GM11168 (cell line): ENCODE data around the gene CYP1B1.

Experiments
- in situ Hi-C: fragments of 300-500 bp; cut with MboI; formaldehyde crosslinking; loops from one replicate; pipeline ENCODE4 v1.12.0; 2022; ENCODE audit warnings: low sequenced_read_pairs; ENCODE audit not compliant: unreplicated experiment

CYP1B1 gene

DNA sequence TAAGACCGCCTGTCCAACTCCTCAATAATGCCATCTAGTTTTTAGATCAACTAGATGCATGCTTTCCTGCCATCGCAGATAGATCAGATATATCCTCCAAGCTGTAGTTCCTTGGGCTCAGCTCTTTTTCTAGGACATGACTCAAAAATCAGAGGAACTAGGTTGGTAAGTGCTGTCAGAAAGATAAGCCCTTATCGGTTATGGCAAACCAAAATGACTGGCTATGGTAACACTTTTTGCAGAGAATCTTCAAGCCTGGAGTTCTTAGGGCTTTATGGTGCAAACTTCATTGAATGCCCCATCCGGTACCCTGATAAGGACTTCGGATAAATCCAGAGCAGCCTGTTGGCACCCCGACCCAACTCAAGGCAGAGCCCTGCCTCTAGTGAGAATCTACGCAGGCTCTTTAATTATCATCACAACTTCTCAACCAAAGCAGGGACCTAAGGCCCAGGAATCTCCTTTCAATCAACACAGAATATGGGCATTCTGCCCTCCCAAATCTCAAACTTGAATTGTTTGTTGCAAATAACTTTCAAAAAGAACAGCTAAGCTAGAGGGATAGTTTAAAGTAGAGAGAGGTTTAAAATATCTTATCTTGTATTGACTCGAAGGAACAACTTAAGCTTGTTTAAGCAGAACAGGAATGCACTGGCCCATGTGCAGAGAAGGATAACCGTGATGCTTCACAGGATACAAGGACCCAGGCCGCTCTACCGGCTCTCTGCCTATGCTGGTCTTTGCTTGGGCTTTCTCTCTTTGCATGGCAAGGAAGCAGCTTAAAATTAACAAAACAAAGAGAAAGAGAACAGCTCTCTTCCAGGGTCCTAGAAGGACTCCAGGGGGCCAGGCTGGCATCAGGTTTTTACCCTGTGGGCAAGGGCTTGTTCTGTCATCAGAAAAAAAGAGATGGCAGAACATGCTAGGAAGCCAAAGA, 3.4 kb upstream of the CYP1B1 start:
- in situ Hi-C loops: no loop called here

DNA sequence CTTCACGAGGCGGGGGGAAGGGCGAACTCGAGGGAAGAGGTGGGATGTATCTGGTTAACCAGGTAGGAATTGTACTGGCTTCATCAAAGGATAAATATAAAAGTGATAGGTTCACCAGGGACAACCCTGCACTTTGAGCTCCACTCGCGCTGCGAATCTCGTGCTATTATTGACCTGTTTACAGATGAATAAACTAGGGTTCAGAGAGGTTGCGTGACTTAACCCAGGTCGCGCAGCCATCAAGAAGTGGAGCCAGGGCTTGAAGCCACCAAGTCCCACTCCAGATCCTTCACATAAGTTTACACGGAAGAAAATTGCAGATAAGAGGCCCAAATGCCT, 1.4 kb upstream of the CYP1B1 start:
- in situ Hi-C loops: no loop called here

DNA sequence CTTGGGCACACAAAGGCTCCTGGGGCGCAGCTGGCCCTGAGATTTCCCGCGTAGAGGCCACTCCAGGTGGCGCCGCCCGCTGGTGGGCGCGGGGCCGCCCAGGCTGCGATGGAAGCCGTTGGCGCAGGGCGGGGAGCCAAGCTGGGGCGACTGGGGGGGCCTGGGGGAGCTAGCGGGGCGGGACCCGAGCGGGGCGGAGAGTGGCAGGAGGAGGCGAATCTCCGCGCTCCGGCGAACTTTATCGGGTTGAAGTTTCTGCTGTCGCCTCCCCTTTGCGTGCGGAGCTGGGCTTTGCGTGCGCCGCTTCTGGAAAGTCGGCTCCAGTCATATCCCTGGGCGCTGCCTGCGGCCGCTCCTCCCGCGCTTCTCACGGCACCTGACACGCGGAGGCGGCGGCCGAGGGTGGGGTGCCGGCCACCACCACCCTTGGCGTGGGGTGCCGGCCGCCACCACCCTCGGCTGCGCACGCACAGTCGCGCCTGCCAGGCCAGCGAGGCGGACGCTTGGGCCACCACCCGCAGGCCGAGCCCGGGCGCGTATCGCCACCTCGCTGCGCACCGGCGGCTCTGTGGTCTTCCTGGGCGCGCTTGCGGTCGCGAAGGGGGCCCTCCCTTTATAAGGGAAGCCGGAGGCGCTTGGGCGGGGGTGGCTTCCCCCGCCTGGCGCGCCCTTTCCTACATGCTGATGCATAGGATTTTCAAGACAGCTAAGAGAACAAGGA, 919 bp upstream of the CYP1B1 start:
- in situ Hi-C loops: no loop called here

DNA sequence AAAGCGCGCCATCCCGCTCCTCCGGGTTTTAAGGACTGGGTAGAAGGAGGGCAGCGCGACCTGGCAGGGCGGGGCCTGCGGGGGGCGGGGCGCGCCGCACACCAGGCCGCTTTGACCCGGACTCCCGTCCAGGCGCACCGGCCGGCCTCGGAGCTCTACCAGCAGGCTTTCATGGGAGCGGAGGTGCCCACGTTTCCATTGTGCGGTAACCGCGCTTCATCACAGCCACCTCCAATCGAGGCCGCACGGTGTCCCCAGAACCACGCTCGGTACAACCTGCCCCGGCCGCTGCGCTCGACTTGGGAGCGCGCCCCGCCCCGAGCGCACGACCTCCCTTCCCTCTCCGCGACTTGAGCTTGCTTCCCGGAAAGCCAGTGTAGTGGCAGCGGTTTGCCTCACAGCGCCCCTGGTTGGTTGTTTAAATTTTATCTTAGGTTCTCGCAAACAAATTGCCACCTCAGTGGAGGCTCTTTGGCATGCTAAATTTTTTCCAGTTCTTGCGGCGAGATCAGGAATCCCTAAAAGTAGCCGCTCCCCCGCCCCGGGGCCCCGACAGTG, 280 bp upstream of the CYP1B1 start:
- in situ Hi-C loops: no loop called here

DNA sequence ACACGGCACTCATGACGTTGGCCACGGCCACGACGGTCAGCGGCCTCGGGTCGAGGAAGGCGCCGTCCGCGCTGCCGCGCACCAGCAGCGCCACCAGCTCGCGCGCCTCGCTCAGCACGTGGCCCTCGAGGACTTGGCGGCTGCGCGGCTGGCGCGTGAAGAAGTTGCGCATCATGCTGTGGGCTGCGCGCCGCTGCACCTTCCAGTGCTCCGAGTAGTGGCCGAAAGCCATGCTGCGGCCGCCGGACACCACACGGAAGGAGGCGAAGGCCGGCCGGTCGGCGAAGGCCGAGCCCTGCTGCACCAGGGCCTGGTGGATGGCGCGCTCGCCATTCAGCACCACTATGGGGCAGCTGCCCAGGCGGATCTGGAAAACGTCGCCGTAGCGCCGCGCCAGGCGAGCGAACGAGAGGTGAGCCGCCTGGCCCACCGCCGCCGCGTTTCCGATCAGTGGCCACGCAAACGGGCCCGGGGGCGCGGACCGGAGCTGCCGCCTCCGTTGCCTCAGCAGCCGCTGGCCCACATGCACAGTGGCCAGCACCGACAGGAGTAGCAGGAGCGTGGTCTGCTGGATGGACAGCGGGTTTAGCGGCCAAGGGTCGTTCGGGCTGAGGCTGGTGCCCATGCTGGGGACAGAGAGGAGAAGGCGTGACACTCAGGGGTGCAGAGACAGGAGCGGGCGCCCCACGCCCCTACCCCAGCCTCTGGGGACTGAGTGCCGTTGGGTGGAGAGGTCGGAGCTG, 1.0 kb downstream of the CYP1B1 start:
- in situ Hi-C loops: no loop called here

DNA sequence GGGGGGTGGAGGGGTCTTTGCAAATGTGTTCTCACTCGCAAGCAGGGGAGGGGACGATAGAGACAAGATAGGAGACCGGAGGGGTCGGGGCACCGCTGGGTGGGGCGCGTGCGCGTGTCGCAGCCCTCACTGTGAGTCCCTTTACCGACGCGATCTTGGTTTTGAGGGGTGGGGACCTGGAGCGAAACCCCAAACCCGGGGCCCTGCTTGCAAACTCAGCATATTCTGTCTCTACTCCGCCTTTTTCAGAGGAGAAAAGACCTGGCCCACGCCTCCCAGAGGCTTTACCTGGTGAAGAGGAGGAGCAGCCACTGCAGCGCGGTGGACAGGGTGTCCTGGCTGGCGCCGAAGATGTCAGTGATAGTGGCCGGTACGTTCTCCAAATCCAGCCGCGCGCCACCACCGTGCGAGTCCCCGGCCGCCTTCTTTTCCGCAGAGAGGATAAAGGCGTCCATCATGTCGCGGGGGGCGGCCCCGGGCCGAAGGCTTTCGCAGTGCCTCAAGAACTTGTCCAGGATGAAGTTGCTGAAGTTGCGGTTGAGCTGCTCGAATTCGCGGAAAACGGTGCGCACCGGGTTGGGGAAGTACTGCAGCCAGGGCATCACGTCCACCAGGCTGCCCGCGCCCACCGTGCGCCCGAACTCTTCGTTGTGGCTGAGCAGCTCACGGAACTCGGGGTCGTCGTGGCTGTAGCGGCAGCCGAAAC, 1.7 kb downstream of the CYP1B1 start:
- in situ Hi-C loops: no loop called here

DNA sequence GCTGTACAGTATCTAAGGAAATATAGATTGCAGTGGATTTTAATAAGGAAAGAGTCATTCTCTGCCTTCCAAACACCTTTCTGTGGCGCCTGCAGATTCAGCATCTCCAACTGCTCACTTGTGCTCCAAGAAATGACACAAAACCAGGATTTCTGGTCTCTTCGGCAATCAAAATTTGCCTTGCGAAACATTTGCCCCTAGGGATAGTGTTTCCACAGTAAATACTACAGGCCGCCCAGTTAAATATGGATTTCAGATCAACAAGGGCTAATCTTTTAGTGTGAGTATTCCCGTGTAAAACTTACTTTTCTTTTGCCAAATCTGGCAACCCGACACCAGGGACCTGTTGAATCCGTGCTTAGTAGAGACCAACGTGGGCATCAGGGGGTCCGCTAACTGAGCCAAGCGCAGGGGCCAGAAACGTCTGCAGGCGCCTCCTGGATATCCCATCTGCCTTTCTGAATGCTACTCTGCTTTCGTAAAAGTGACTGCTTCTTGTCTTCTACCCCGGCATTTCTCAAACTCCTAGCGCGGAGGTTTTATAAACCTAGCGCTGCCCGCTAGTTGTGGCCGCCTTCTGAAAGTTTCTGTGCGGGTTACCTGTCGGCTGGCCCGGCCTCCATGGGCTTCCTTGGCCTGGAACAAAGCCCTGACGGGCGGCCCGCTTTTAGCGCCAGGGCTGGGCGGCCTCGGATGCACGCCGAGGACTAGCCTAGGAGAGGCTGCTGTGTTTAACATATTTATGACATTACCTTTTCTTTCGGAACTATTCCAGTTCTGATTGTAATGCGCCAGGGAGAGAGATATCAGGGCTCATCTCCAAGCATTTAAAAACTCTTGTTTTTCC, 2.5 kb downstream of the CYP1B1 start:
- in situ Hi-C loops: no loop called here

DNA sequence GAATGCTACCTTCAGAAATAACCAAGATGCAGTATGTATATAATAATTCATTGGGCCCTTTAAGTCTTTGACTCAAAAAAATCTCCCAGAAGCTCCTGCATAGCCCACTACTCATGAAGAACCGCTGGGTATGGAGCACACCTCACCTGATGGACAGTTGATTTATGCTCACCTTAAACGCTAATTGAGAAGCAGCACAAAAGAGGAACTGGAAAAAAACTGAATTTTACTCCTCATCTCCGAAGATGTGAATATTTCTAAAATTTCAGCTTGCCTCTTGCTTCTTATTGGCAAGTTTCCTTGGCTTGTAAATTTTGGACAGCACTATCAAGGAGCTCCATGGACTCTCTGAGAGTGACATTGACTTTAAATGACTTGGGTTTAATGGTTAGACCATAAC, 5.5 kb downstream of the CYP1B1 start:
- in situ Hi-C loops: no loop called here

DNA sequence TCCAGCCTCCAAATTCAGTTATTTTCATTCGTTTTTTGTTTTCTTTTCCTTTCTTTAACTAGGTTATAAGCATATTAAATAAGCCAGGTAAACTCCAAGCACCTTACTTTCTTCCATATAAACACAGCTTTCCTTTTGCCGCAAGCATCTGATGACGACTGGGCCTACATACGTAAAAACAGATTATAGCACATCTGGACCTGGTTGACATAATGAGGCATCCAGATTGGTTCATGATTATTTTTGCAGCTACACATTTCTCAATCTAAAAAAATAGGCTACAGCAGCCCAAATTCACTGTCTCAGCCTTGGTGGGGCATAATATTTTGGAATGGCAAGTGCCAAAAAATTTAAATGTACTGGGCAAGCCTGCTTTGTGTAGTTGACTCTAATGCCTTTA, 7.7 kb downstream of the CYP1B1 start:
- in situ Hi-C loops: no loop called here

DNA sequence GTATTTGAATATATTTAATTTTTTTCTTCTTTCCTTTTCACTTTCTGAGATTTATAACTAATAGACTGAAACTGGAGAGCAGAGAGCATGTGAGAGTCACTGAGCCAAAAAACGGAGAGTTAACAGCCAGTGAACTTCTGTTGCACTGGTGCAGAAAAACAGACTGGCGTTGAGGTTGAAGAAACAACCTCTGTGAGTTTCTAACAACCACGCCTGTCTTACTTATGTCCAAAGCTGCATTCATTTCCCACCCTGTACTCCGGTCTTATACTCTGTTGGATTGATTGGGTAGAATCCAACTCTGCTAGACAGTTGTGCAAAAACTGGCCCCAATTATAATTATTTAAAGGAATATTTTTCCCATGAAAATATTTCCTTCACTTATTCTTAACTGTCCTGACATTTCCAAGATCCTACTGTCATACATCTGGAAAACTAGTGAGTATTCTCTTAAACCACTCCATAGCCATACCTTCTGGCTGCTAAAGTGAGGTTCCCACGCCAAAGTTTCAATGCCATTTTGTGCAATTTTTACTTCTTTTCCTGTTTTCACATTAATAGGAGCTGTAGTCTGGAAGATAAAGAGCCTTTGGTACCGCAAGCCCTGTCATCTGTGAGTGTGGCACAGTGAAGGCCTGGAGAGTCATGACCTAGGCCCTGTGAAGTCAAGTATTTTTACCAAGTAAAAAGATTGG, 9.4 kb downstream of the CYP1B1 start:
- in situ Hi-C loops: no loop called here

DNA sequence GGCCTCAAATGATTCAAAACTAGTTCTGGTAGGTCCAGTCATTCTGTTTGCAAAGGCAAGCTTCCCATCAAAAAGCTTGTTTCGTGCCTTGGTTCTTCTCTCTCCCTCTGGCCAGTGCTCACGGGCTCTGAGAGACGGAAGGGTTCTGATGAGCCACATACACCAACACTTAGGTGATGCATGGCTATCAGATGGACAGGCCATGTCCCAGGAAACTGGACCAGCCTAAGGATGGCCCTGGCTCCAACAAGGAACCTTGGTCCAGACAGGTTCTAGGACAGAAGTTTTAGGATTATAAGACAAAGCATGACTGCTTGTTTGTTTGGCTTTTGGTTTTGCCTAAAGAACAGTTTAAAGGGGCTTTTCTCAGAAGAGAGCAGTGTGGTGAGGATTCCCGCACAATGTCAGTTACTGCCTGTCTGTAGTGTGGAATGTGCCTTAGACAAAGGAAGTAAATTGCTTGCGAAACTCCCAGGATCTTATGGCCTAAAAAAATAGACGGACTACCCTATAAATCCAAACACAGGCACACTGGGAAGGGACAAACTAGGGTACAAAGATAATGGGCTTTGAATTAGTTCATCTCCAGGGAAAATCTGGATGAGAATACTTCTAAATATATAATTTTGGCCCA, 10.3 kb downstream of the CYP1B1 start:
- in situ Hi-C loops: no loop called here

DNA sequence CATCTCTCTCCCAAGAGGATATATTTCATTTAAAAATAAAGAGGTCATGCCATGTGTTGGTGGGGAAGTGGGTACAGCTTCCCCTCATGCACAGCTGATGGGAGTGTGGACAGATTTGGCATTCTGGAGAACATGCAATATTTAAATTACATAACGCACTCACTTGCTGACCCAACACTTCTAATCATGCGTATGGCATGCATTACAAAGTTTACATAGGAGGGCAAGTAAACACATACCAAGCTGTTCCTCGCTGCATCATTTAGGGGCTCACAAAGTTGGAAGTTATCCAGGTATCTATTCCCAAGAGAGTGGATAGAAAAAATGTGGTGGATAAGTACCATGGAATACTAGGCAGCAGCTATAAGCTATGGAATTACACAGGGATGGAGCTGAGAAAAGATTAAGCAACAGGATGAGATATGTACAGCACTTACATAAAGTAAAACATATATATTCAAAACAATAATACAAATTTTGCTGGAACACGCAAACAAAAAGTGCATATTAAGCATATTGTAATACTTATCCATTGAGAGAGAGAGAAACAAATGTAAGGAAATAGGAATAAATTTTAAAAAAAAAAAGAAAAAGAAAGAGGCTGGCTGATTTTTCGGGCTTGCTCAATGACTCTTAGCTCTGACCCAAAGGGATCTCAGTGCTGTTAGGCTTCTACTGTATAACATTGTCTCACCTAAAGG, 11.0 kb downstream of the CYP1B1 start:
- in situ Hi-C loops: no loop called here

DNA sequence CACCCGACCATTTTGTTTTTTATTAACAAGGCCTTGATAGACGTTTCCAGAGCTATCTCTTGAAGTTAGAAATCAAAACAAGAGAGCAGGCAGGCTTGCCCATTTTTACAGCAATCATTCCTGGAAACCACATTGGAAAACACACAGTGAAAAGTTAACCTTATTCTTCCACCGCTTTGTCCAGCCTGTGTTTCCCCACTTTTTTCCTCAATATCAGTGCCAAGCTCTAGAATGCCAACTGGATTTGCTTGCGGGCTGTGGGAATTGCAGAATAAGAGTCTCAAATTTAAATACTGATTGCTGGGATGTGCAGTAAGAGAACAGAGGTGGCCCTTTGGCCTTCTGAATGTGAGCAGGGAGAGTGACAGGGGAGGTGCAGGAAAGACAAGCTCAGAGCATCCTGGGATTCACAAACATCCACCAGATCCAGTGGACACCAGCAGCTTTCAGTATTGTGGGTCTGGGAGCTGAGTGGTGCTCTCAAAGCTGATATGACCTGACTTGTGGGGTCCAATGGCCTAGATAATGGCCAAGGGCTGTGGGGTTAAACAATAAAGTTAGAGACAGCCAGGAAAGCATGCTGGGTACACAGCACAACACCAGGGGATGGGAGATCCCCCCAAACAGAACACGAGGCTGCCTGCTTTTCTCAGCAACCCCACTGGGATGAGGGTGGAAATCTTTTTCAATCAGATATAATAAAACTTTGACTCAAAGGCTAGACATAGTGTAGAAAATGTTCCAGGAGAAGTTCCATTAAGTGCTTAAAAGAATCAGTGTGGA, 15.5 kb downstream of the CYP1B1 start:
- in situ Hi-C loops: no loop called here

DNA sequence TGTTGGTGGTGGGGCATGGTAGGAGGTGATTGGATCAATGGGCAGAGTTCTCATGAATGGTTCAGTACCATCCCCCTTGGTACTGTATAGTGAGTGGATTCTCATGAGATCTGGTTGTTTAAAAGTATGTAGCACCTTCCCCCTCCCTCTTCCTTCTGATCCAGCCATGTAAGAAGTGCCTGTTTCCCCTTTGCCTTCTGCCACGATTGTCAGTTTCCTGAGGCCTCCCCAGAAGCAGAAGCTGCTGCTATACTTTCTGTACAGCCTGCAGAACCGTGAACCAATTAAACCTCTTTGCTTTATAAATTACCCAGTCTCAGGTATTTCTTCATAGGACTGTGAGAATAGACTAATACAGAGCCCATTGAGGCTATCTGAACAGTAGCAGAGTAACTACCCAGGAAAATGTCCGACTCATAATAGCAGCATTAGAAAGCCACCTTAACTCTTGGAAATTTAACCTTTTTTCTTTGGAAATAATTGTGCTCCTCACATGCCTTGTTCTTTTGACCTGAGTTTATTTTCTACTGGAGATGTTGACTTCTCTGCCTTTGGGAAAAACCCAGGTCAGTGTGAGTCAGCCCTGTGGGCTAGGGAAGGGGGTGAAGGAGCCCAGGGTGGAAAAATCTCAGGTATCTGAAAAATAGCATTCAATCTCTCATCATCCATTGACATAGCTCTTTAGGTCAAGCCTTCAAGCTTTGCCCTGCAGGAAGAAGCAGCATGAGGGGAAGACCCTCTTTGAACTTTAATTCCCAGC, 18.1 kb downstream of the CYP1B1 start:
- in situ Hi-C loops: no loop called here

DNA sequence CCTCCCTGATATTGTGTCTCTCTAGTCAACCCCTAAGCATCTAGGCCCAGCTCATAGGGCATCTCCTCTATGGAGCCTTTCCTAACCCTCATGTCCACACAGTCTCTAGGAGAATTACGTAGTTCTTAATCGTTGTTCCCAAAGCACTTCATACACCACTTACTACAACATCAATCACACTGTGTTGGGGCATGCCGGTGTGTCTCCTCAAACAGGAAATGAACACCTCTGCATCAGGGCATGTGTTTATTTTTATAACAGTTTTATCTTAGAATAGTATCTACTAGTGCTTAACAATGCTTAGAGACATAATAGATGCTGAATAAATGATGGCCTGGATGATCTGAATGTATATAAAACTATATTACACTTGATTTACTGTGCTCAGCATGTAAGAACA, 19.7 kb downstream of the CYP1B1 start:
- in situ Hi-C loops: no loop called here

DNA sequence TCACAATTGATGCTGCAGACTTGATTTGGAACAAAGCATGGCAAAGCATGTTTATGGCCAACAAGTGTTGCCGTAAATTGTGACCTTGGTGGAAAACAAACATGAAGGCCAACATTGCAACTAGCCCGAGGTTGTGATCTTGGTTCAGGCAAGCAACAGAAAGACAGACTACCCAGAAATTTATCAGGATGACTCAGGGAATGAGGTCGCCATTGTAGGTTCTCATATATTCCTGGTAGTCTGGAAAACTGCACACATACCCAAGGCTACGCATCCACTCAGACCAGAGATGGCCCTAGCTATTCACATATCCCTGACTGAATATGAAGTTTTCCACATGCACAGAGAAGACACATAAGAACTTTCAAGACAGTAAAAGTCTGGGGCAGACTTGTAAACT, 30.1 kb downstream of the CYP1B1 start:
- in situ Hi-C loops: no loop called here
